Globus pallidus (tissue), 1 donor: ENCODE results near the gene MORN5.

Experiments
- DNase-seq: peaks from one replicate; pipeline ENCODE4 v3.0.0-alpha.2; 2015; ENCODE audit warnings: low spot score

The MORN5 gene

GRCh38 chr9:122125158-122125508 is 34.6 kb upstream of the MORN5 start:
- peak; percentile 82 for DNase-seq

GRCh38 chr9:122125509-122126330 is 34.0 kb upstream of the MORN5 start:
- DNase-seq, result no peak

DNA sequence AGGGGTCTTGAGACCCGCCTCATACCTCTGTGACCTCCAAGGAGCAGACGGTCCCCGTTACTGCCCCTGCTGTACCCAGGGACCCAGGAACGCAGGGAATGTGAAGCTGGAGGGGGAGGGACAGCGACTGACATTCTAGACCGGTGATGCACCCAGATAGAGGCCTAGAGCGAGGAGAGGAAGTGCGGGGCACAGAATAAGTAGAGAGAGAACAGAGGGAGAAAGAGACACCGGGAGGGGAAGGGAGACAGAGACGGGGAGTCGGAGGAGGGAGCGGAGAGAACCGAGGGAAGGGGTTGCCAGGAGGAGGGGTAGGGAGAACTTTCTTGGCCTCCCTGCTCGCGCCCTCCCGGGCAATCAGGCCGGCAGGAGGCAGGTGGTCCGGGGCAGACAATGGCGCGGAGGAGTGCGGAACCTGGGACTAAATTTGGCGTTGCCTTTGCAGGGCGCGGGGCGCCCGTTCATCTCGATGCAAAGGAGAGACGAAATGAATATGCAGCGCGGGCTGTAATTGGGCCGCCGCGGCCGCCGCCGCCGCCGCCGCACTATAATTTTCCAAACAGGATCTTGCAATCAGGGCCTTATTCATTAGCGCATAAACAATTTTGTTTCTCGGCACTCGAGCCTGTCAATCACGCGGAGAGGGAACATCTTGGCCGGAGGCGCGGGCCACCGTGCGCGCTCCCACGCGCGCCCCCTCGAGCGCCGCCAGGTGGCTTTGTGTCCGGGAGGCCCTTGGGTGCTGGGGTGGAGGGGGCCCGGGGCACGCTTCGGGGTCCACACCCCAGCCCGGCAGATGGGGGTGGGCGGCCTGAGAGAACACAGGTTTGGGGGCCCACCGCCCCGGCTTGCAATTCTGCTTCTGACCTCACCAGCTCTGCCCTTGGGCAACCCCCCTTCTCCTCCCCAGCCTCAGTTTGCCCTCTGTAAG is 33.1 kb upstream of the MORN5 start:
- DNase-seq, result no peak

DNA sequence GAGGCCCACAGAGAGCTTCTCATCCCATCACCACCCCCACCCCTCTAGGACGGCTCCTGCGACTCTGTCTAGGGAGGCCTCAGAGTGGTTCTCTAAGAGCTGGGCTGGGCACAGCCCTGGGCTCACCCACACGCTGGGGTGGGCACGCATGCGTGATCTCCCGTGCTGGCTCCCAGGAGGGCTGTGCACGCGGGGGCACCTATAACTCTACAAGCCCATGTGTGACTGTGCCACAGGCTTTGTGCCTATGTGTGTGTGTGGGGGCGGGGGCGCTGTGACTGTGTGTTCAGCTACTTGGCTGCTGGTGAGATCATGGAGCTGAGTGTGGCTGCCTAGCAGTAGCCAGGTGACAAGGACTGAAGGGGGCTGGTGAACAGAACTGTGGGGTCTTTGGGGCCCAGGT is 32.3 kb upstream of the MORN5 start:
- no peak for DNase-seq

GRCh38 chr9:122128007-122128968 is 31.4 kb upstream of the MORN5 start:
- DNase-seq, result no peak

GRCh38 chr9:122128969-122129343 is 30.8 kb upstream of the MORN5 start:
- DNase-seq, result no peak

GRCh38 chr9:122129969-122130368 is 29.7 kb upstream of the MORN5 start:
- no peak for DNase-seq

- no peak for DNase-seq
These were observed 28.9 kb upstream of the MORN5 start for GRCh38 chr9:122130837-122131236.

DNA sequence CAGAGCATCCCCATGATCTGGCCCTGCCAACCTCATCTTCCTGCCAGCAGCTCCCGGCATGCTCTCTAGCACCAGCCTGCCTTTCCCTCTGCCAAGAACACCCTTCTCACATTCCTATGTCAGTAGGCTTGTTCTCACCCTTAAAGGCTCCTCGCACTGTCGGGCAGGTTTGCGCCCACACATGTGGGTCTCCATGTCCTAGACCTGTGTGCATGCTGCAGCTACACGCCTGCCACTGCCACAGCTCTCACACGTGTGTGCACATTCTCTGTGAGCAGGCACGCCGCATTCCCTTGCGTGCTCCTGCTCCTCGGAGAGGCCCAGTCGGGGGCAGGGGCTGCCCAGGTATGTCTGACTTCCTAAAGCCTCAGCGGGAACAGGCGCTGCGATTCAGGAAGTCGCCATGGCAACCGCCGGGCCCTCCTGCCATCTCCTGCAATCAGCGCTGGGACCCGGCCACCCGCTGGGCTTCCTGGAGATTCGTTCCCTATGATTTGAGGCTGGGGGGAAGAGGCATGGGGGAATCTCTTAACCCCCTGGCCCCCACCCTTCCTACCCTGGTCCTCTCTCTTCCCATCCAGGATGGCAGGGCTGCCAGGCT is 28.2 kb upstream of the MORN5 start:
- no peak for DNase-seq

DNA sequence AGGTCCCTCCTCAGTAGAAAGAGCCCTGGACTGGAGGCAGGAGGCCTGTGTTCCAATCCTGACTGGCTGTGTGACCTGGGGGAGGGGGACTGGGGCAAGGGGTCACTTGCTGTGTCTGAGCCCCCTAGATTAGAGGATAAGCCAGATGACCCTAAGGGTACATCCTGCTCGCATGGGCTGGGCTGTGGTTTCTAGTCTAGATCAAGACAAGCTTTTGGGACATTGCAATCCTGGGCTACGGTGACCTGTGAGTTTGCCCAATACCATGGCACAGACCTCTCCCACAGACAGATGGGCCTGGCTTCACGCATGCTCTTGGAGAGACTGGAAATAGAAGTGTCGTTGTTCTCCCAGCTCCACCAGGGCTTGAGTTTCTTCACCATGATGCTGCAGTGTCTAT is 27.2 kb upstream of the MORN5 start:
- no peak for DNase-seq

GRCh38 chr9:122133263-122133983 is 26.3 kb upstream of the MORN5 start:
- no peak for DNase-seq

- no peak for DNase-seq
These were observed 25.6 kb upstream of the MORN5 start for GRCh38 chr9:122133984-122134535.

DNA sequence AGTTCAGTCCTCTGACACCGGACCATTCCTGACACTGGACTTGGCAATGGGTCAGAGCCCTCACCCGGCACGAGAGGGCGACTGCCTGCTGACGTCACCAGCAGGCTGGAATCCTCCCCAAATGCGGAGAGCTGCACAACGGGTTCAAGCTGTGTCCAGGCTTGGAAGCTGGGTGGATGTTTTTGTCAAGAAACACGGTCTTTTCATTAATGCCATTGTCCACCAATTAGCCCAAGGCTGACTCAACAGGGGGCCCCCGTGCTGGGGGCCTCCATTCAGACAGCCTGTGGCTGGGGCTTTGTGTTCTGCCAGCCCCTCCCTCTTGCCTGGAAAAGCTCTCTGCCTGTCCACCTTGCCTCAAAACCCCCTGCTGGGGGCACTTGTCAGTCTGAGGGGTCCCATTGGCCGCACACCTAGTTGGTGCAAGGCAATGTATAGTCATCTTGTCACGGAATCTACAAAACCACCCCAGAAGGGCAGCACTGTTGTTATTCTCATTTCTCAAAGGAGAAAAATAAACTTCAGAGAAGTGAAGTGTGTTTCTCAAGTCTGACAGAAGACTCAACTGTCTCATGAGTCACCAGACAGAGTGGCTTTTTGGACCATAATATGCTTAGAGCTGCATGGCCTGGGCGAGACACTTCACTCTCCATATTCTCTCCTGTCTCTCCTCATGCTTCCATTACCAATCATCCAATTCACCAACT is 24.7 kb upstream of the MORN5 start:
- no peak for DNase-seq

- DNase-seq, result no peak
These were observed 24.2 kb upstream of the MORN5 start for GRCh38 chr9:122135529-122135859.

DNA sequence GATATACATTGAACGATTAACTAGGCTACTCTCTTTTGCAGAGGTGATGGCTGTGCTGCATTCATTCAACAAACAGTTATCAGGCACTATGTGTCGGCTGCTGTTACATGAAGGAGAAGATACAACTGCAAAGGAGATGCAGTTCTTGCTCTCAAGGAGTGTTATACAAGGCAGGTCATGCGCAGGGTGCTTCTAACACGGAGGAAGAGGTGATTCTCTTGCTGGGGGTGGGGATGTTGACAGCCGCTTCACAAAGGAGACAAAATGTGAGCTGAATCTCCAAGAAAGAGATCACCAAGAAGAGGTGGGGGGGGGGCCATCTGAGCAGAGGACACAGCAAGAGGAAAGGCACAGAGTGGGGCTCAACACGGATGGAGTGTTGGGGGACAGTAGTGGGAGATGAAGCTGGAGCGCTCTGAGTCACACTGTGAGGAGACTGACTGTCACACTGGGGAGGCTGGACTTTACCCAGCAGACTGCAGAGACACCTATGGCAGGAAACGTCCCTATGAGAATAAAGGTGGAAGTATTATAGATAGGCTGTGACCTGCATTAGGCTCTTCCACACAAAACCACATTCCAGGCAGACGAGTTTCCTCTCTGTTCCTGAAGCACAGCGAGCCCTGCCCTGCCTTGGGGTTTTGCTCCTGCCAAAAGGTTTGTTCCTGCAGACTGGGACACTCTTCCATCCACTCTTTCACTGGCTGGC is 21.0 kb upstream of the MORN5 start:
- no peak for DNase-seq

GRCh38 chr9:122140368-122141193 is 19.1 kb upstream of the MORN5 start:
- no peak for DNase-seq

DNA sequence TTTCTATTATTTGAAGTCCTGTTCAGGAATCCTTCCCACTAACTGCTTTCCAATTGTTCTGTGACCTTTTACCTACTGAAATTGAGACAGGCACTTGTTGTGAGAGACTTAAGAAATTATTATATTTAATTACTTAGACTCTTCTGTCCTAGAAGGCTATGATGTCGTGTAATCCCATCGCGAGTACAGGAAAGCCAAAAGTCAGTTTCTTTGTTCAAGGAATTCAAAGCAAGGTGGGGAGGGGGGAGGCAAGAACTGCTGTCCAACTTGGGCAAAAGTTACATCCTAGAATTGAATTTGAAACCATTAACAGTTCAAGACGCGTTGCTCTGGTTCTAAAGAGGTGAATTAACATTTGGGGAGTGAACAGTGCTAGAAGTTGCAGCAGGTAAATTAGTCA is 18.0 kb upstream of the MORN5 start:
- no peak for DNase-seq

DNA sequence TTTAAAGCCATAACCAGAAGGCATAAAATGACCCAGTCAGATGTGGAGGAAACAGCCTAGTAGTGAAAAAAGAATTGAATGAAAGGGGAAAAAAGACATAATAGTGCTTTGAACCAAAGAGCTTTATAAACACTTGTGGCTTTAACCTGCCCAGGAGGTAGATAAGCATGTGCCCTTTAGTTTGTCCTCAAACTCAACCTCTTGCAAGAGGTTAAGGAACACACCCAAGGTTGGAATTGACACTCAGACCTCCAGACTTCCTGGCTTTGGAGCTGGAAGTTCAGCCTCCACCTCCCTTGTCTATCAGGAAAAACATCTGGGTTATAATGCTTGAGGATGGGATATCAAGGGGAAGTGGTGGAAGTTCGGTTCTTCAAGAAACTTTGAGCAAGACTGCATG is 16.4 kb upstream of the MORN5 start:
- DNase-seq, result no peak
